Suprapubic skin (tissue), 4 donors: Measurements from ENCODE around the gene ANP32B. TPM values are rescaled to one million over a fixed set of nuclear protein-coding genes. Genes with fewer than 3 reads are reported as not detected.

ENCODE experiments used
- DNase-seq, 2 donors: peaks; one replicate each; pipeline ENCODE4 v3.0.0-alpha.2; 2019; ENCODE audit warnings: low spot score in 2 of 2
- H3K27ac ChIP-seq: fragments of 200-600 bp; sonication (generic); one replicate; pipeline ENCODE4 v1.5.1; 2019
- H3K27me3 ChIP-seq: fragments of 200-600 bp; sonication (generic); one replicate; pipeline ENCODE4 v1.5.1; 2019
- H3K36me3 ChIP-seq: fragments of 200-600 bp; sonication (generic); one replicate; pipeline ENCODE4 v1.5.1; 2019
- H3K4me1 ChIP-seq: fragments of 200-600 bp; sonication (generic); one replicate; pipeline ENCODE4 v1.5.1; 2019
- H3K4me3 ChIP-seq: fragments of 200-600 bp; sonication (generic); one replicate; pipeline ENCODE4 v1.5.1; 2019; ENCODE audit warnings: mild to moderate bottlenecking
- H3K9me3 ChIP-seq: fragments of 200-600 bp; sonication (generic); one replicate; pipeline ENCODE4 v1.5.1; 2019
- EP300 ChIP-seq: sonication (generic); formaldehyde crosslinking; IDR thresholded peaks from one replicate; pipeline ENCODE4 v1.6.1; 2017; ENCODE audit warnings: antibody characterized with exemption
- POLR2A ChIP-seq, 2 donors: fragments of 450-650 bp; IDR thresholded peaks; one replicate each; pipeline ENCODE4 v1.6.1; 2017; ENCODE audit warnings: antibody characterized with exemption in 2 of 2, mild to moderate bottlenecking in 2 of 2, moderate library complexity in 2 of 2
- POLR2AphosphoS5 ChIP-seq, 3 donors: sonication (generic); formaldehyde crosslinking; IDR thresholded peaks; one replicate each; pipeline ENCODE4 v1.6.1; 2017; ENCODE audit warnings: antibody characterized with exemption in 3 of 3
- WGBS: methylation state at CpG from one replicate; pipeline ENCODE4 v1.1.5; 2018; 5-methylcytosine and 5-hydroxymethylcytosine counted together
- total RNA-seq, 4 donors: library from RNA; depleted of rRNA; stranded (reverse); fragments of >200 nt; gene quantifications; one replicate each; pipeline ENCODE4 v1.1.0, GENCODE V29; 2016
- TF ChIP-seq, protein P1 (sequence below), 2 donors: fragments of 200-600 bp in 1 of 2; fragments of 450-650 bp in 1 of 2; sonication (generic) in 1 of 2; IDR thresholded peaks; one replicate each; pipeline ENCODE4 v1.5.1; 2016 to 2019; ENCODE audit warnings: antibody characterized with exemption in 2 of 2, mild to moderate bottlenecking in 1 of 2, moderate library complexity in 1 of 2

Gene ANP32B
- total RNA-seq, 4 donors from 2014 or later = 34.8 to 71.6 (median 59.1) TPM

DNA sequence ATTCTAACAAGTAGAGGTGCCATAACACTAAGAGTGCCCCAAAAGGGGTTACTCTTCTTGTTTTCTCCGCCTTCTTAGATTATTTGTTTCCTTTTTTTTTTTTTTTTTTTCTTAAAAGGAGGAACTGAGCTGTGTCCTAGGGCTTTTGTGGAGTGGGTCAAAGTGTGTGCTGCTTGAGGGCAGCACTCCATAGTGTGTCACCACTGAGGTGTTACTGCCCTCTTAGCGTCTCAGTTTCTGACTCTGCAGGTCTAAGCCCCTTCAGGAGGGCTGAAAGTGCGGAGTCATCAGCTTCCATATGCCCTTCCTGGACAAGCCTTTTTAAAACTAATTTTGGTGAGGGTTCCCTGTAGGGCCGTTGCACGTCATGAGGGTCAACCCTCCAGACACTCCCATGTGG is 60.8 kb downstream of the ANP32B start:
- Histone ChIP-seq H3K27me3 (no peaks in the 10 kb centered on the region), H3K27ac (no peak overlapping the region), H3K4me1 (no peaks in the 10 kb centered on the region), H3K36me3 (no peaks in the 10 kb centered on the region), H3K4me3 (no peak overlapping the region), H3K9me3 (no peaks in the 10 kb centered on the region)
- TF ChIP-seq POLR2AphosphoS5 (IDR thresholded peaks at IDR 0.05) = no peak
- TF ChIP-seq, protein P1, sequence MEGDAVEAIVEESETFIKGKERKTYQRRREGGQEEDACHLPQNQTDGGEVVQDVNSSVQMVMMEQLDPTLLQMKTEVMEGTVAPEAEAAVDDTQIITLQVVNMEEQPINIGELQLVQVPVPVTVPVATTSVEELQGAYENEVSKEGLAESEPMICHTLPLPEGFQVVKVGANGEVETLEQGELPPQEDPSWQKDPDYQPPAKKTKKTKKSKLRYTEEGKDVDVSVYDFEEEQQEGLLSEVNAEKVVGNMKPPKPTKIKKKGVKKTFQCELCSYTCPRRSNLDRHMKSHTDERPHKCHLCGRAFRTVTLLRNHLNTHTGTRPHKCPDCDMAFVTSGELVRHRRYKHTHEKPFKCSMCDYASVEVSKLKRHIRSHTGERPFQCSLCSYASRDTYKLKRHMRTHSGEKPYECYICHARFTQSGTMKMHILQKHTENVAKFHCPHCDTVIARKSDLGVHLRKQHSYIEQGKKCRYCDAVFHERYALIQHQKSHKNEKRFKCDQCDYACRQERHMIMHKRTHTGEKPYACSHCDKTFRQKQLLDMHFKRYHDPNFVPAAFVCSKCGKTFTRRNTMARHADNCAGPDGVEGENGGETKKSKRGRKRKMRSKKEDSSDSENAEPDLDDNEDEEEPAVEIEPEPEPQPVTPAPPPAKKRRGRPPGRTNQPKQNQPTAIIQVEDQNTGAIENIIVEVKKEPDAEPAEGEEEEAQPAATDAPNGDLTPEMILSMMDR (IDR thresholded peaks at IDR 0.05) = no peak
- TF ChIP-seq EP300 = no peak
- no peak for TF ChIP-seq POLR2A (IDR thresholded peaks at IDR 0.05)
- 79% methylated on average over 5 of the region's 5 CpGs for WGBS
- DNase-seq = no peak

DNA sequence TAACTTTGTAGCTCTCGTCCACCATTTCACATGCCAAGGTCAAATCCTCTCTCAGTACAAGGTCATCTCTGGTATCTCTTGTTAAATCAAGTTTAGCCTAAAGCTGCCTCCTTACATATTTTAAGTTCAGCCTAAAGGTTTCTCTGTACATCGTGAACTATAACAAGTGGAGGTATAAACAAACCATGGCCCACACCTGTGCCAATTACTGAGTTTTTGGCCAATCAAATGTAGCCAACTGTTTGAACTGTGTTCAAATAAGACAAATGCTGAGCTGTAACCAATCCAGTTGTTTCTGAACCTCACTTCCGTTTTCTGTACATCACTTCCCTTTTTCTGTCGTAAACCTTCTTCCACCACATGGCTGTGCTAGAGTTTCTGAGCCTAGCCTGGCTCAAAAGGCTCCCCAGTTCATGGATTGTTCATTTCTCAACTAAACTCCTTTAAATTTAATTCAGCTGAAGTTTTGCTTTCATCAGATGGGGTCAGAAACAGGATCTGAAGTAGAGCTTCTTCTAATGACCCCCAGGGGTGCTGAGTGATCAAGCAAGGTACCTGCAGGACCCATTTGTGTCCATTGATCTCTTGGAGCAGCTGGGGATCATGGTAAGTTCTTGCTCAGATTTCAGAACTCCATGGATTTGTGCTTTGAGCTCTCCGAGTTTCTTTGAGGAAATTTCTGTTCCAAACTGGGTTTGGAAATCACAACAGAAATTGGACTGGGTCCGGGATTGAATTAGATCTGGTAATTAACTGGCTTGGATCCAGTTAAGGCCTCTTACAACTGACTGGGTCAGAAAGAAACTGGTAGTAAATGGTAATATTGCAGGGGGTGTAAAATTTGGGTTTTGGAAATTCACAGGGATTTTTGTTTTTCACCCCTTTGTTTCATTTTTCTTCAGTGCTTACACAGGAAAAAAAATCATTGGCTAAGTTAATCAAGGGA is 62.4 kb downstream of the ANP32B start:
- WGBS = 67% methylated on average over 6 of the region's 6 CpGs
- Histone ChIP-seq H3K27ac (no peak overlapping the region), H3K9me3 (no peaks in the 10 kb centered on the region), H3K4me3 (no peak overlapping the region), H3K36me3 (no peaks in the 10 kb centered on the region), H3K27me3 (no peaks in the 10 kb centered on the region), H3K4me1 (no peaks in the 10 kb centered on the region)
- TF ChIP-seq POLR2A (IDR thresholded peaks at IDR 0.05) = no peak
- no peak for TF ChIP-seq POLR2AphosphoS5 (IDR thresholded peaks at IDR 0.05)
- no peak for DNase-seq

DNA sequence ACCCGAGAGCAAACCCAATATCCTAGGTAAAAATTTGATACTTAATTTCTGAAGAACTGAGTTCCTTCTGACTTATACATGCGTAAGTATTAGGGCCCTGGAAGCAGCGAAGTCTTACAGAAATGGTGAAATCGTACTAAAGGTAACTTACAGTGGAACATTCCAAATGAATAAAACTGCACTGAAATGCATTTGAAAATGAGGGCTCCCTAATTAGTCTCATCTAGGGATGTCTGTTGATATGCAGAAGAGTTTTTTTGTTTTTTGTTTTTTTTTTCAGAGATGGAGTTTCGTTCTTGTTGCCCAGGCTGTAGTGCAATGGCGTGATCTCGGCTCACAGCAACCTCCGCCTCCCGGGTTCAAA is 63.0 kb downstream of the ANP32B start:
- TF ChIP-seq, protein P1 (IDR thresholded peaks at IDR 0.05) = no peak
- TF ChIP-seq POLR2A (IDR thresholded peaks at IDR 0.05) (no peak), EP300 (no peak), POLR2AphosphoS5 (IDR thresholded peaks at IDR 0.05) (no peak)
- 93% methylated on average over 9 of the region's 9 CpGs for WGBS
- H3K27me3 ChIP-seq = no peaks in the 10 kb centered on the region
- H3K9me3 ChIP-seq = no peaks in the 10 kb centered on the region
- no peak overlapping the region for H3K4me3 ChIP-seq
- H3K36me3 ChIP-seq = no peaks in the 10 kb centered on the region
- DNase-seq = no peak
- no peak overlapping the region for H3K27ac ChIP-seq
- no peaks in the 10 kb centered on the region for H3K4me1 ChIP-seq

DNA sequence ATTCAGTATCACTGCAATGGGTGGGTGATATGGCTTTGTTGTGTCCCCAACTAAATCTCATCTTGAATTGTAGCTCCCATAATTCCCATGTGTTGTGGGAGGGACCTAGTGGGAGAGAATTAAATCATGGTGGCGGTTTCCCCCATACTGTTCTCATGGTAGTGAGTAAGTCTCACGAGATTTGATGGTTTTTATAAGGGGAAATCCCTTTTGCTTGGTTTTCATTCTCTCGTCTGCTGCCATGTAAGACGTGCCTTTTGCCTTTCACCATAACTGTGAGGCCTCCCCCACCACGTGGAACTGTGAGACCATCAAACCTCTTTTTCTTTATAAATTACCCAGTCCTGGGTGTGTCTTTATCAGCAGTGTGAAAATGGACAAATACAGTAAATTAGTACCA is 63.9 kb downstream of the ANP32B start:
- 89% methylated on average over 5 of the region's 5 CpGs for WGBS
- Histone ChIP-seq H3K27ac (no peak overlapping the region), H3K4me1 (no peaks in the 10 kb centered on the region), H3K4me3 (no peak overlapping the region), H3K9me3 (no peaks in the 10 kb centered on the region), H3K27me3 (no peaks in the 10 kb centered on the region), H3K36me3 (no peaks in the 10 kb centered on the region)
- TF ChIP-seq POLR2A (IDR thresholded peaks at IDR 0.05) = no peak
- TF ChIP-seq EP300 = no peak
- no peak for TF ChIP-seq POLR2AphosphoS5 (IDR thresholded peaks at IDR 0.05)
- TF ChIP-seq, protein P1 (IDR thresholded peaks at IDR 0.05) = no peak
- no peak for DNase-seq

DNA sequence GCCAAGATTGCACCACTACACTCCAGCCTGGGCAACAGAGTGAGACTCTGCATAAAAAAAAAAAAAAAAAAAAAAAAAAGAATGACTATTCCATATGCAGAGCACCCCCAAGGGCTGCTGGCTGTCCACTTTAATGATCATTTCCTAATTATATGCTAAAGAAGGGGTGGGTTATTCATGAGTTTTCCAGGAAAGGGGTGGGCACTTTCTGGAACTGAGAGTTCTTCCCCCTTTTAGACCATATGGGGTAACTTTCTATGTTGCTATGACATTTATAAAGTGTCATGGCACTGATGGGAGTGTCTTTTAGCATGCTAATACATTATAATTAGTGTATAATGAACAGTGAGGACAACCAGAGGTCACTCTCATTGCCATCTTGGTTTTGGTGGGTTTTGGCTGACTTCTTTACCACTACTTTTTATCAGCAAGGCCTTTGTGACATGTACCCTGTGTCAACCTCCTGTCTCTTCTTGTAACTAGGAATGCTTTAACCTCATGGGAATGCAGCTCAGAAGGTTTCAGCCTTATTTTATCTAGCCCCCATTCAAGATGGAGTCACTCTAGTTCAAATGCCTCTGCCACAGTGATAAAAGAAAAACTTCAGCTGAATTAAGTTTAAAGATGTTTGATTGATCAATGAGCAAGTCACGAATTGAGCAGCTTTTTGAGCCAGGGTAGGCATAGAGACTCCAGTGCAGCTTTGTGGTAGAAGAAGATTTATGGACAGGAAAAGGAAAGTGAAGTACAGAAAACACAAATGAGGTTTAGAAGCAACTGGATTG is 66.3 kb downstream of the ANP32B start:
- Histone ChIP-seq H3K27me3 (no peaks in the 10 kb centered on the region), H3K27ac (no peak overlapping the region), H3K4me1 (no peaks in the 10 kb centered on the region), H3K9me3 (no peaks in the 10 kb centered on the region), H3K36me3 (no peaks in the 10 kb centered on the region), H3K4me3 (no peak overlapping the region)
- TF ChIP-seq POLR2A (IDR thresholded peaks at IDR 0.05) = no peak
- TF ChIP-seq, protein P1 (IDR thresholded peaks at IDR 0.05) = no peak
- TF ChIP-seq EP300 = no peak
- TF ChIP-seq POLR2AphosphoS5 (IDR thresholded peaks at IDR 0.05) = no peak
- WGBS = 62% methylated on average over 1 of the region's 1 CpG
- no peak for DNase-seq
